Activated T-cell treated with anti-CD3 and anti-CD28 coated beads, Interleukin-2, amount 50 U/mL, for 4 hours (primary cell): ENCODE data around the gene SH3PXD2A. TPM values are rescaled to one million over a fixed set of nuclear protein-coding genes. Genes with fewer than 3 reads are reported as not detected.
A peak's percentile ranks its signal among the peaks of the same experiment; 100 is the strongest.

Experiments
- ATAC-seq, 2 donors: fragments of 200-7000 bp; cut with Tn5 transposase; one replicate each; pipeline ENCODE4 v1.10.0; 2021
- DNase-seq: peaks from one replicate; pipeline ENCODE4 v3.0.0-alpha.2; 2020
- H3K27me3 Mint-ChIP-seq: one replicate; pipeline ENCODE4 v1.8.0; 2021; ENCODE audit warnings: low read depth, mixed read lengths
- H3K36me3 Mint-ChIP-seq: one replicate; pipeline ENCODE4 v1.8.0; 2022; ENCODE audit warnings: mixed read lengths; ENCODE audit not compliant: insufficient read depth
- H3K4me1 Mint-ChIP-seq: one replicate; pipeline ENCODE4 v1.8.0; 2021; ENCODE audit warnings: low read depth, mixed read lengths
- H3K4me3 Mint-ChIP-seq: one replicate; pipeline ENCODE4 v1.8.0; 2021; ENCODE audit warnings: mild to moderate bottlenecking, moderate library complexity, mixed read lengths
- H3K9me3 Mint-ChIP-seq: one replicate; pipeline ENCODE4 v1.8.0; 2021; ENCODE audit warnings: mixed read lengths
- total RNA-seq, 3 donors: library from RNA; stranded (reverse); gene quantifications; one replicate each; pipeline ENCODE4 v1.2.1, GENCODE V29; 2021

The SH3PXD2A gene
- total RNA-seq, 3 donors from 2014 or later: 2.4 to 2.8 (median 2.4) TPM

GRCh38 chr10:103756277-103756869 lies 99.0 kb downstream of the SH3PXD2A start:
- H3K4me3 Mint-ChIP-seq: no peak overlapping the region
- no peaks in the 10 kb centered on the region for H3K27me3 Mint-ChIP-seq
- no peaks in the 10 kb centered on the region for H3K36me3 Mint-ChIP-seq
- H3K4me1 Mint-ChIP-seq: peaks cover 32% of the 10 kb centered on the region
- ATAC-seq (no peak), DNase-seq (no peak)
- H3K9me3 Mint-ChIP-seq: peaks cover 3% of the 10 kb centered on the region

DNA sequence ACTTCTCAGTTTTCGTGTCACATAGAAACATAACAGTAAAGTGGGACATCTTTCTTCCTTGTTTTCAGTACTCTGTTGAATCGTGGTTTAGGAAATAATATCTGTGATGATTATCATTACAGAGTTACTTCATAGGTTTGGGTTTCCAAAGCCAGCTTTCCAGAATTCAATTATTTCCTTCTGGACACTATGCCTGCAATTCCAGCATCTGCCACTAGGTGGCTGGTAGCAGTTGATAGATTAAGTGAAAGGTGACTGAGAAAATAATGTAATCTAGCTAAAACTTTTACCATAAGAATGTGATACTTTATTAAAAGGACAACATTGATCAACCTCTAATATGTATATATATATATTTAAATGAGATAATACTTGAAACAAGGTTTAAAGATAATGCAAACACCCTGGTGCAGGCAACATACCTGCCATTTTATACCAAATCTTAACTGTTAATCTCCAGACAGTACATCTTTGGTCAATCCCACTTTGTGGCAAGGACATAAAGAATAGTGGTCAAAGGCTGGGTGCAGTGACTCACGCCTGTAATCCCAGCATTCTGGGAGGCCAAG lies 102.6 kb downstream of the SH3PXD2A start:
- H3K27me3 Mint-ChIP-seq: no peaks in the 10 kb centered on the region
- DNase-seq (peak; percentile 37), ATAC-seq (no peak)
- H3K9me3 Mint-ChIP-seq: peaks cover 3% of the 10 kb centered on the region
- H3K36me3 Mint-ChIP-seq: no peaks in the 10 kb centered on the region
- H3K4me1 Mint-ChIP-seq: peaks cover 21% of the 10 kb centered on the region
- H3K4me3 Mint-ChIP-seq: no peak overlapping the region

DNA sequence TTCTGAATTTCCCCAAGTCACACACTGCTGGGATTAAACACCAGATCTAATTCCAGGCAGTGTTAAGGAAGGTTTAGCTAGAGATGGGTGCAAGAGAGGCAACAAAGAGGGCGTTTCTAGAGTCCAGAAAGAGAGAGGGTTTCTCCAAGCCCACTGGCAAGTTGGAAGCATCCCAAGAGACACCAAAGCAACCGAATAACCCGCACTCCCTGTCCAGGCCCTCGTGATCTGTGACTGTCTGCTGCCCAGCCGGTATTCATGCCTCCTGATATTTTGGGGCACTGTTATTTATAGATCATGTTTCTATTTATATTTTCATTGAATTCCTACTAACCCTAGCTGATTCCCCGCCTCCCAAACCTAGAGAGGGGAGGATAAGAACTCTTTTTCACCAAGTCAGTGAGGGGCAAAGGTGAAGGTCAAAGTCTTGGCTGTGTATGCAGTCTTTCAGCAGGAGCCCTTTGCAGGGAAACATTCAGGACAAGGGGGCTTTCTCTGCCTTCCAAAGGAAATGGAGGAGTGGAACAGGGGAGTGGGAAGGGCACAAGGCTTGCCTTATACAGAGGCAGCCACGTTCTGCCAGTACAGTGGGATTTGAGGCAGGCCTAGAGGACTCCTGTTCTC lies 103.6 kb downstream of the SH3PXD2A start:
- peaks cover 23% of the 10 kb centered on the region for H3K4me1 Mint-ChIP-seq
- H3K27me3 Mint-ChIP-seq: no peaks in the 10 kb centered on the region
- H3K36me3 Mint-ChIP-seq: no peaks in the 10 kb centered on the region
- peaks cover 3% of the 10 kb centered on the region for H3K9me3 Mint-ChIP-seq
- no peak for DNase-seq
- no peak overlapping the region for H3K4me3 Mint-ChIP-seq
- ATAC-seq: no peak

DNA sequence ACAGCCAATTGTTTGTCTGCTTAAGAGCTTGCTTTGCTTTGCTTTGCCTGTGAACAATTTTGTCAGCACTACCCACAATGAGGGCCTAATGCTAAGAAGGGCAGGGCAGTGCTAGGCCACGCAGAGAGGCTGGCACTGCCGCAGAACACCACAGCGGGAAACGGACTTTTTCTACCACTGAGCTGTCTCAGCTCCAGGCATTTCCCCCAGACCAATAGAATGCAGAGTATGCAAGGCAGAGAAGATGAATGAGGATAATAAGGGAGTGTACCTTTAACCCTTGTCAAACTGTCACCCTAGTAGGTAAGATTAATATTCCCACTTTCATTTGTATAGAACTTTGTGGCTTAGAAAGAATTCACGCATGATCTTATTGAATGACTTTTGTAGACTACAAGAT lies 104.5 kb downstream of the SH3PXD2A start:
- Mint-ChIP-seq H3K27me3 (no peaks in the 10 kb centered on the region), H3K4me3 (no peak overlapping the region), H3K36me3 (no peaks in the 10 kb centered on the region), H3K4me1 (peaks cover 28% of the 10 kb centered on the region), H3K9me3 (peaks cover 3% of the 10 kb centered on the region)
- no peak for DNase-seq
- ATAC-seq: no peak

- H3K4me1 Mint-ChIP-seq: peaks cover 36% of the 10 kb centered on the region
- no peak for DNase-seq
- no peaks in the 10 kb centered on the region for H3K27me3 Mint-ChIP-seq
- H3K9me3 Mint-ChIP-seq: peaks cover 3% of the 10 kb centered on the region
- no peaks in the 10 kb centered on the region for H3K36me3 Mint-ChIP-seq
- no peak for ATAC-seq
- H3K4me3 Mint-ChIP-seq: no peak overlapping the region
Observed at GRCh38 chr10:103749779-103750178, 105.6 kb downstream of the SH3PXD2A start.

DNA sequence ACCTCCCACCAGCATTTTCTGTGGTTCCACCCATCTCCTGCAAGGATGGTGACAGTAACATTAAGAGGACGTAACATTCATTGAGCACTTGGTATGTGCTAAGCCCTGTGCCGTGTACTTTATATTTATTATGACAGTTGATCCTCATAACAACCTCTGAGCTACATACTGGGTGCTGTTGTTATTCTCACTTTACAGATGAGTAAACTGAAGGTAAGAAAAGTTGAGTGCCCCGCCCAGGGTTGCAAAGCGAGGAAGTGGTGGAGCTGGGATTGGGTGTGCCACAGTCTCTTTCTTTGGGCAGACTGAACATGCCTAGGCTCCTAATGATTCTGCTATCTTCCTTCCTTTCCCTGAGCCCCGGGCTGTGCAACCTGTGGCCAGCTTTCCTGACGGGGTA lies 107.4 kb downstream of the SH3PXD2A start:
- Mint-ChIP-seq H3K27me3 (no peaks in the 10 kb centered on the region), H3K36me3 (no peaks in the 10 kb centered on the region), H3K4me1 (peaks cover 35% of the 10 kb centered on the region), H3K4me3 (peak overlapping the region; percentile 4), H3K9me3 (peaks cover 3% of the 10 kb centered on the region)
- peak; percentile 33 to 50 for ATAC-seq
- DNase-seq: no peak

DNA sequence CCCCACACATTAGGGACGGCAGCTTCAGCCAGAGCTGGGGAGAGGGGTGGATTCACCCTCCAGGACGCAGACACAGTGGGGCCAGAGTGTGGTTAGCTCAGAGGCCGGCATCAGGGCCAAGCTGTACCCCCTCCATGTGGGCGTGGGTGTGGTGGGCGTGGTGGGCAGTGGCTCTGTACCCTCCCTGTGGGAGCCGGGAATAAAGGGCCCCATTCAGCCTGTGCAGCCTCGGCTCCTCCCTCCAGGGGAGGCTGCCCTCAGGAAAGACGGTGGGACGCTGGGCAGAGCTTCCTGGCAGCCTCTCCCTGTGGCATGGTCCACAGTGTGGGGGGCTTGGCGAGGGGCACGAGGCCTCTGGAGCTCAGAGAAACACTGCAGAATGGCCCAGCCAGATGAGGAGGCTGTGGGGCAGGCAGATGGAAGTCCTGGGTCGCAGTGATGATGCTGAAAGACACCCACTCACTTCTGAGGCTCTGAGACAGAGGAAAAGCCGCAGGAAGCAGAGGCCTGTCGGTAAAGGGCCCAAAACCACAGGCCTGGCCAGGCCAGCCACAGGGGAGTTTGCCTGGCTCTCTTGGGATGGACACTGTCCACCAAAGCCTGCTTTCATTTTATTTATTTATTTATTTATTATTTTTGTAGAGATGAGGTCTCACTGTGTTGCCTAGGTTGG lies 108.0 kb downstream of the SH3PXD2A start:
- DNase-seq (no peak), ATAC-seq (no peak)
- Mint-ChIP-seq H3K4me3 (no peak overlapping the region), H3K9me3 (peaks cover 2% of the 10 kb centered on the region), H3K27me3 (no peaks in the 10 kb centered on the region), H3K36me3 (no peaks in the 10 kb centered on the region), H3K4me1 (peaks cover 35% of the 10 kb centered on the region)

GRCh38 chr10:103746598-103746997 lies 108.8 kb downstream of the SH3PXD2A start:
- H3K27me3 Mint-ChIP-seq: no peaks in the 10 kb centered on the region
- ATAC-seq (no peak), DNase-seq (no peak)
- no peak overlapping the region for H3K4me3 Mint-ChIP-seq
- no peaks in the 10 kb centered on the region for H3K36me3 Mint-ChIP-seq
- peaks cover 35% of the 10 kb centered on the region for H3K4me1 Mint-ChIP-seq
- H3K9me3 Mint-ChIP-seq: no peaks in the 10 kb centered on the region

GRCh38 chr10:103745341-103746247 lies 109.8 kb downstream of the SH3PXD2A start:
- peak; percentile 59 for DNase-seq
- peaks cover 35% of the 10 kb centered on the region for H3K4me1 Mint-ChIP-seq
- H3K27me3 Mint-ChIP-seq: no peaks in the 10 kb centered on the region
- H3K4me3 Mint-ChIP-seq: no peak overlapping the region
- ATAC-seq: peak; percentile 76 to 79
- H3K36me3 Mint-ChIP-seq: no peaks in the 10 kb centered on the region
- H3K9me3 Mint-ChIP-seq: no peaks in the 10 kb centered on the region

GRCh38 chr10:103742824-103743223 lies 112.6 kb downstream of the SH3PXD2A start:
- Mint-ChIP-seq H3K27me3 (no peaks in the 10 kb centered on the region), H3K4me3 (no peak overlapping the region), H3K9me3 (no peaks in the 10 kb centered on the region), H3K4me1 (peaks cover 24% of the 10 kb centered on the region), H3K36me3 (no peaks in the 10 kb centered on the region)
- no peak for DNase-seq
- no peak for ATAC-seq

- H3K4me3 Mint-ChIP-seq: no peak overlapping the region
- DNase-seq (no peak), ATAC-seq (no peak)
- H3K27me3 Mint-ChIP-seq: no peaks in the 10 kb centered on the region
- peaks cover 6% of the 10 kb centered on the region for H3K4me1 Mint-ChIP-seq
- H3K36me3 Mint-ChIP-seq: no peaks in the 10 kb centered on the region
- no peaks in the 10 kb centered on the region for H3K9me3 Mint-ChIP-seq
Observed at GRCh38 chr10:103740611-103741010, 114.8 kb downstream of the SH3PXD2A start.

DNA sequence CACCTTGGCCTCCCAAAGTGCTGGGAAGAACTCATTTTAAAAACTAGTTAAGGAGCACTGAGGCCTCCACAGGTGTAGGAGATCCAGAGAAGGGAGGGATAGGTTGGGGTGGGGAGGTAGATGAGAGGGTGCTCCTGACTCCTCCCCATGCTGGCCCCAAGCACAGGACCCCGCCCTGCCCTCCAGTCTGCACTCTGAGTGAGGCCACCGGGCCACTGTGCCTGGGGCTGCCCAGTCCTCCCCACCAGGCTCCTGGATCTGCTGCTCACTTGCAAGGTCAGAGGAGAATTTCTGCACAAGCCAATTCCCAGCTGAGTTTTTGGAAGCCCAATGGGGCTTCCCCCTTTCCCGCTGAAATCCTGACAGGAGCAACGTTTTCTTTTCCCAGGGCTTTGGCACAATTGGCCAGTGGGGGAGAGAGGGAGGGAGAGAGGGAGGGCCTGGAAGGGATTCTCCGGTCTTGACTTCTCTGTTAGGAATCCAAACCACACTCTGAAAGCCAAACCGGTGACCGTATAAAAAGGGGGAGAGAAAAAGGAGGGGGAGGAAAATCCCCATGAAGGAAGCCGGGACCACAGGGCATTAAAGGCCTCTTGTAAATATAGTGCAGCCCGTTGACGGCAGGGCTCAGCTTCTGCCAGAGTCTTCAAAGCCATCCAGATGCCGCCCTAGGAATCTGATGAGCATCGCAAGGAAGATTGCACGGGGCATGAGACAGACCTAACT lies 116.2 kb downstream of the SH3PXD2A start:
- no peaks in the 10 kb centered on the region for H3K4me1 Mint-ChIP-seq
- DNase-seq: no peak
- peaks cover 2% of the 10 kb centered on the region for H3K27me3 Mint-ChIP-seq
- ATAC-seq: no peak
- H3K36me3 Mint-ChIP-seq: no peaks in the 10 kb centered on the region
- no peaks in the 10 kb centered on the region for H3K9me3 Mint-ChIP-seq
- H3K4me3 Mint-ChIP-seq: no peak overlapping the region

GRCh38 chr10:103737735-103738367 lies 117.5 kb downstream of the SH3PXD2A start:
- no peaks in the 10 kb centered on the region for H3K9me3 Mint-ChIP-seq
- DNase-seq: no peak
- H3K27me3 Mint-ChIP-seq: peaks cover 2% of the 10 kb centered on the region
- no peak for ATAC-seq
- H3K4me1 Mint-ChIP-seq: no peaks in the 10 kb centered on the region
- H3K4me3 Mint-ChIP-seq: no peak overlapping the region
- H3K36me3 Mint-ChIP-seq: no peaks in the 10 kb centered on the region
